ENCODE results near the gene TMEM245. TPM values are rescaled to one million over a fixed set of nuclear protein-coding genes. Genes with fewer than 3 reads are reported as not detected.

TMEM245 gene
- total RNA-seq, 1 experiment from 2014 or later, result 52.2 TPM

GRCh38 chr9:109033941-109034700, 85.6 kb downstream of the TMEM245 start:
- no TSS peak for BruUV-seq (replicated peaks)
- intact Hi-C loops (cut with micrococcal nuclease; ENCODE audit: unreplicated experiment), result loop anchor here (10.0 kb wide), 1 partner anchor 281 kb away; no protein-coding TSS in a partner anchor

DNA sequence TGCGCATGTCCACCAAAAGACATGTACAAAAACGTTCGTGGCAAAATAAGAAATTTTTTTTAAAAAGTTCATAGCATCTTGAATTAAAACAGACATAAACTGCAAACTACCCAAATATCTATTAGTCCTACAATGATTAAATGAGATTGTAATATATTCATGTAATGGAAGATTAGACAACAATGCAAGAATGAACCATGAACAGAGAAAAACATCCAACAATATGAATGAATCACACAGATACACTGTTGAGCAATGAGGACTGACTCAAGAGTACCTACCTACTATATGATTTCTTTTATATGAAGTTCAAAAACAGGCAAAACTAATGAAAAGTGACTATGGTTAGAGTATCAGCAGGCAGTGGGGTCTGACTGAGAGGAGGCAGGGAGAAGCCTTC, 88.5 kb downstream of the TMEM245 start:
- peaks cover 6% of the 10 kb centered on the region for H3K36me3 Mint-ChIP-seq (ENCODE audit: insufficient read depth, unreplicated experiment)
- H3K4me1 Mint-ChIP-seq (ENCODE audit: low read depth, unreplicated experiment), result peaks cover 2% of the 10 kb centered on the region
- no peaks in the 10 kb centered on the region for H3K9me3 Mint-ChIP-seq (ENCODE audit: low read depth, unreplicated experiment)
- intact Hi-C loops (cut with micrococcal nuclease; ENCODE audit: unreplicated experiment), result loop anchor here (10.0 kb wide), 1 partner anchor 284 kb away; no protein-coding TSS in a partner anchor
- CTCF ChIA-PET, result no interaction called here
- no peaks in the 10 kb centered on the region for H3K27me3 Mint-ChIP-seq (ENCODE audit: unreplicated experiment)
- no peak for DNase-seq
- no peak for TF ChIP-seq CTCF (IDR thresholded peaks at IDR 0.05; ENCODE audit: unreplicated experiment)
- H3K27ac Mint-ChIP-seq (ENCODE audit: unreplicated experiment), result no peak overlapping the region
- no TSS peak for BruUV-seq (replicated peaks)
- no peak overlapping the region for H3K4me3 Mint-ChIP-seq (ENCODE audit: low read depth, unreplicated experiment)

More at GRCh38 chr9:109033941-109034700, 85.6 kb downstream of the TMEM245 start:
- Mint-ChIP-seq H3K27me3 (ENCODE audit: unreplicated experiment) (no peaks in the 10 kb centered on the region), H3K4me3 (ENCODE audit: low read depth, unreplicated experiment) (no peak overlapping the region), H3K9me3 (ENCODE audit: low read depth, unreplicated experiment) (no peaks in the 10 kb centered on the region), H3K27ac (ENCODE audit: unreplicated experiment) (no peak overlapping the region), H3K4me1 (ENCODE audit: low read depth, unreplicated experiment) (peaks cover 30% of the 10 kb centered on the region), H3K36me3 (ENCODE audit: insufficient read depth, unreplicated experiment) (peaks cover 11% of the 10 kb centered on the region)
- TF ChIP-seq CTCF (IDR thresholded peaks at IDR 0.05; ENCODE audit: unreplicated experiment), result no peak
- DNase-seq, result no peak
- CTCF ChIA-PET, result no interaction called here

DNA sequence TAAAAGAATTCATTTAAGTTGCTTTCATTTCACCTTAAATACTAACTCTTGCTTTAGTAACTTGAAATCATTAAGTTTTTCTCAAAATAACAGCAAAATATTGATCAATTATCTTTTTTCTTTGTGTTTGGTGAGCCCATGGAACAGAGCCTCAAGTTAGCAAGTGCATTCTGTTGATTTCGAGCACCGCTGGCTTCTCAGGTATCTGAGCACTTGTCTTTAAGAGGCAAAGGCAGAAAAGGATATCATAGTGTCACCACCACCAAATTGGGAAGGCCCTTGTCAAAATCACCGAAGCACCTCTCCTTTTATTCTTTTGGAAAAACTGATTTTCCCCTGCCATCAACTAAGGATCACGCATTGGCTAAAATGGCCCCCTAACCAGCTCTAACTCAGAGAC, 89.3 kb downstream of the TMEM245 start:
- intact Hi-C loops (cut with micrococcal nuclease; ENCODE audit: unreplicated experiment), result loop anchor here (10.0 kb wide), 1 partner anchor 284 kb away; no protein-coding TSS in a partner anchor
- no TSS peak for BruUV-seq (replicated peaks)
- CTCF ChIA-PET, result no interaction called here
- no peak overlapping the region for H3K4me3 Mint-ChIP-seq (ENCODE audit: low read depth, unreplicated experiment)
- no peaks in the 10 kb centered on the region for H3K27me3 Mint-ChIP-seq (ENCODE audit: unreplicated experiment)
- no peak for DNase-seq
- H3K36me3 Mint-ChIP-seq (ENCODE audit: insufficient read depth, unreplicated experiment), result peaks cover 5% of the 10 kb centered on the region
- H3K9me3 Mint-ChIP-seq (ENCODE audit: low read depth, unreplicated experiment), result no peaks in the 10 kb centered on the region
- H3K27ac Mint-ChIP-seq (ENCODE audit: unreplicated experiment), result no peak overlapping the region
- no peak for TF ChIP-seq CTCF (IDR thresholded peaks at IDR 0.05; ENCODE audit: unreplicated experiment)
- H3K4me1 Mint-ChIP-seq (ENCODE audit: low read depth, unreplicated experiment), result no peaks in the 10 kb centered on the region

DNA sequence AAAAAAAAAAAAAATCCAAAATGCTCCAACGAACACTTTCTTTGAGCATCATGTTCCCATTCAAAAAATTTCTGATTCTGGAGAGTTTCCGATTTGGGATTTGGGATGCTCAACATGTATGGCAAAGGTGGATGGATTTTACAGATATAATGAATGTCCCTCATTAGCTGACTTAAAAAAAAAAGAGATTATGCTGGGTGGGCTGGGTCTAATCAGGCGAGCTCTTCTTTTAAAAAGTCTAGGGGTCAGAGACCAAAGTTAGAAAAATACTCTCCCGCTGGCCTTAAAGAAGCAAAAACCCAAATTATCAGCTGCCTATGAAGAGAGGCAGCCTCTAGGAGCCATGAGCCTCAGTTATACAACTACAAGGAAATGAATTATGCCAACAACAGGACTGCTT, 91.3 kb downstream of the TMEM245 start:
- H3K4me3 Mint-ChIP-seq (ENCODE audit: low read depth, unreplicated experiment), result no peak overlapping the region
- no peak for TF ChIP-seq CTCF (IDR thresholded peaks at IDR 0.05; ENCODE audit: unreplicated experiment)
- H3K9me3 Mint-ChIP-seq (ENCODE audit: low read depth, unreplicated experiment), result no peaks in the 10 kb centered on the region
- H3K27me3 Mint-ChIP-seq (ENCODE audit: unreplicated experiment), result no peaks in the 10 kb centered on the region
- no peaks in the 10 kb centered on the region for H3K4me1 Mint-ChIP-seq (ENCODE audit: low read depth, unreplicated experiment)
- CTCF ChIA-PET, result no interaction called here
- H3K36me3 Mint-ChIP-seq (ENCODE audit: insufficient read depth, unreplicated experiment), result peaks cover 5% of the 10 kb centered on the region
- BruUV-seq (replicated peaks), result no TSS peak
- no peak for DNase-seq
- no peak overlapping the region for H3K27ac Mint-ChIP-seq (ENCODE audit: unreplicated experiment)
- intact Hi-C loops (cut with micrococcal nuclease; ENCODE audit: unreplicated experiment), result no loop called here
